ENCODE results near the gene MTFP1. TPM values are rescaled to one million over a fixed set of nuclear protein-coding genes. Genes with fewer than 3 reads are reported as not detected.
"Not testable (repeated sequence)": the region's sequence is repeated elsewhere in the genome, so short reads cannot be mapped to it uniquely, and the experiment has no call there.

MTFP1 gene
- total RNA-seq, 1 experiment from 2014 or later: 47.0 TPM

DNA sequence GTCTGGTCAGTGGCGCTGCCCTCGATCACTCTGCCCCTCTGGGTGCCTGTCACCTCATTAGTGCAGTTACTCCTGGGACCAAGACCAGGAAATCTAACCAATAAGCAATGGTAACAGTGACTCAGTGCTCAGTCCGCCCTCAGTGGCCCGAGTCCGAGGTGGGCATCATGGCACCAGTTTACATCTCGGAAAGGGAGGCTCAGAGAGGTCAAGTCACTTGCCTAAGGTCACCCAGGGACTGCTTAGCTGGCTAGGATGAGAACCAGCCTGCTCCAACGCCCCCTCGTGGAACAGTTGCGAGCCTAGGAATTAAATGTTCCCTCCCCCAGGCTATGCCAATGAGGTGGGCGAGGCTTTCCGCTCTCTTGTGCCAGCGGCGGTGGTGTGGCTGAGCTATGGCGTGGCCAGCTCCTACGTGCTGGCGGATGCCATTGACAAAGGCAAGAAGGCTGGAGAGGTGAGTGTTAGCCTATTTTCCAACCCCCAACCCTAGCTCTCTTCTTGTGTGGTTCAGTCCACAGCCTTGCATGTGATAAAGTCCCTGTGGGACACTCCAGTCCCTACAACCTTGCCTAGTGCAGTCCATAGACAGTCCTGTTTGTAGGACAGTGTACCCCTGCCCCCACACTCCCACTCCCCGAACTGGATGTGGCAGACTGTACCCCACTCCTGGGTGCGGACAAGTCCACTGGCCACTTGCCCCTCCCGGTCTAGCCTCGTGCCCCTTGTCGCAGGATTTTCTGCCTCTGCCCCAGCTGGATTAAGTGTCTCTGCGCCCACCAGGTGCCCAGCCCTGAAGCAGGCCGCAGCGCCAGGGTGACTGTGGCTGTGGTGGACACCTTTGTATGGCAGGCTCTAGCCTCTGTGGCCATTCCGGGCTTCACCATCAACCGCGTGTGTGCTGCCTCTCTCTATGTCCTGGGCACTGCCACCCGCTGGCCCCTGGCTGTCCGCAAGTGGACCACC lies 1.1 kb downstream of the MTFP1 start:
- DNase-seq (ENCODE audit: low spot score): peak; percentile 86

DNA sequence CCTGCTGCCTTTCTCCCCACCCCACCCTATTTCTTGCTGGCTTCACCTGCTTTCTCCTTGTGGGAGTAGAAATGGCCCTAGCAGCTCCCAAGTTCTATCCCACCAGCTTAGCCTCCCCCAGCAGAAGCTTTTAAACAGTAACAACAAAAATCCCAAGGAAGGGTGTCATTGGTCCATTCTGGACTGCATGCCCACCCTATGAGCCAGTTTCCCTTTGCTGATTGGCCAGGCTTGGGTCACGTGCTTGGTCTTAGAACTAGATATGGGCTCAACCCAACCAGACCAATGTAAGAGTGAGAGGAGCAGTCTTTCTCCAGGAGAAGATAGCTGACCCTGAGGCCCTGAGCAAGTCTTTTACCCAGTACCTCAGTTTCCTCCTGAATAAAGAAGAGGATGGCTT lies 2.3 kb downstream of the MTFP1 start:
- DNase-seq (ENCODE audit: low spot score): no peak

GRCh38 chr22:30429887-30430286 lies 4.3 kb downstream of the MTFP1 start:
- DNase-seq (ENCODE audit: low spot score): no peak

GRCh38 chr22:30430933-30431332 lies 5.4 kb downstream of the MTFP1 start:
- DNase-seq (ENCODE audit: low spot score): no peak

GRCh38 chr22:30432096-30432495 lies 6.5 kb downstream of the MTFP1 start:
- no peak for DNase-seq (ENCODE audit: low spot score)

DNA sequence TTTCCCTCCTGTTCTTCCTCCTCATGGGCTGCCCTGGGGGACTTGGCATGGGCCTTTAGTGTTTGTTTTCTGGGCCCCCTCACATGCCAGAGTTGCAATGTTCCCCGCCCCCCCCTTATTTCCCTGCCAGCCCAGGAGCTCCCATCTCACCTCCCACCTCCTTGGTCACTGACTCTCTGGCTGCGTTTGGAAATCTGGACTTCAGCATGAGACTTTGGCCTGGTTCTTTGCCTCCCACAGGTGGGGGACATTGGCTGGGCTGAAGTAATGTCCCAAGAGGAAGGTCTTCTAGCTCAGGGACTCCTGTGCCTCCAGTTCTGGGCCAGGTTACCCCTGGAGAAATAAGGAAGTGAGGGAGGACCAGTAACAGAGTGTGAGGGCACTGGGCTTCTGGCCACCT lies 7.0 kb downstream of the MTFP1 start:
- no peak for DNase-seq (ENCODE audit: low spot score)

GRCh38 chr22:30433227-30433626 lies 7.7 kb downstream of the MTFP1 start:
- no peak for DNase-seq (ENCODE audit: low spot score)

DNA sequence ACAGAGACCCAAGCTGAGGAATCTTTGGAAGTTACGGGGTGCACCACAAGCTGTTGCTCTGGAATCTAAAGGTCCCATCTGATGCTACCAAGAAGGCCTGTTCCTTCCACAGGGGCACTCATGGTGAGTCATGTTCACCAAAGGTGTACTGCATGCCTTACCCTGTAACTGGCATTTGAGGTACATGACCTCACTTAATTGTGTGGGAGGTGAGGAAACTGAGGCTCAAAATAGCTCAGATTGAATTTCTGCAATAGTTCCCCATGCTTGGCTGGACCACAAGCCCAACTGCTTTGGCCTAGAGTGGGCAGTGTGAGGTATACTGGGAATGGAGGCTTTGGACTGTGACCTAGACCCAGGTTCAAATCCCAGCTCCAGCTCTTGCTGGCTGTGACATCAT lies 8.2 kb downstream of the MTFP1 start:
- DNase-seq (ENCODE audit: low spot score): no peak

- no peak for DNase-seq (ENCODE audit: low spot score)
Measured at GRCh38 chr22:30434843-30435242, 9.3 kb downstream of the MTFP1 start.

DNA sequence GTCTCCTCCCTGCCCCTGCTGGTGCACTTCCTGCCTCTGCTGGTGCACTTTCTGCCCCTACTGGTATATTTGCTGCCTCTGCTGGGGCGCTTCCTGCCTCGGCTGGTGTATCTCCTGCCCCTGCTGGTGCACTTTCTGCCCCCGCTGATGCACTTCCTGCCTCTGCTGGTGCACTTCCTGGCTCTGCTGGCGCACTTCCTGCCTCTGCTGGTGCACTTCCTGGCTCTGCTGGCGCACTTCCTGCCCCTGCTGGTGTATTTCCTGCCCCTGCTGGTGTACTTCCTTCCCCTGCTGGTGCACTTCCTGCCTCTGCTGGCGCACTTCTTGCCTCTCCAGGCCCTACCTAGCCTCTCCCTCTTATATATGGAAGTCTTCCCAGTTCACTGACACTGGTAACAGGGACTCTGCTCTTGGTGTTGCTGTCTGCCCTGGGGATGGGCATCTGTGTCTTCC lies 10.1 kb downstream of the MTFP1 start:
- DNase-seq (ENCODE audit: low spot score): no peak

GRCh38 chr22:30436196-30436595 lies 10.6 kb downstream of the MTFP1 start:
- no peak for DNase-seq (ENCODE audit: low spot score)

DNA sequence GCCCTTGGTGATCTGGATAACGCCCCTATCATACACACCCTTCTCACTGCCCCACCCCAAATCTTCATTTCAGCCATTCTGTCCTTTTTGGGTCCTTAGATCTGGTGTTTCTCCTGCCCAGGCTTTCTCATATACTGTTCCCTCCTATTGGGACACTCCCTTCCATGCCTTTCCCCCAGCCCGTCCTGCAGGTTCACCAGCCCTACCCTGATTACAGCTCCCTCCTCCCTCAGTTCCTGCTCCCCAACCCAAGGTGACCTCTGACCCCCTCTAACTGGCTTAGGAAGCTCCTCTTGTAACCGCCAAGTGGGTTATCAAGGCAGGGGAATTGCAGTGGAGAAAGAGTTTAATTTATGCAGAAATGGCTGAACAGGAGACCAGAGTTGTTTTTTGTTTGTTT lies 13.0 kb downstream of the MTFP1 start:
- DNase-seq (ENCODE audit: low spot score): no peak

- no peak for DNase-seq (ENCODE audit: low spot score)
Measured at GRCh38 chr22:30439226-30439625, 13.7 kb downstream of the MTFP1 start.

GRCh38 chr22:30439836-30440235 lies 14.3 kb downstream of the MTFP1 start:
- no peak for DNase-seq (ENCODE audit: low spot score)

DNA sequence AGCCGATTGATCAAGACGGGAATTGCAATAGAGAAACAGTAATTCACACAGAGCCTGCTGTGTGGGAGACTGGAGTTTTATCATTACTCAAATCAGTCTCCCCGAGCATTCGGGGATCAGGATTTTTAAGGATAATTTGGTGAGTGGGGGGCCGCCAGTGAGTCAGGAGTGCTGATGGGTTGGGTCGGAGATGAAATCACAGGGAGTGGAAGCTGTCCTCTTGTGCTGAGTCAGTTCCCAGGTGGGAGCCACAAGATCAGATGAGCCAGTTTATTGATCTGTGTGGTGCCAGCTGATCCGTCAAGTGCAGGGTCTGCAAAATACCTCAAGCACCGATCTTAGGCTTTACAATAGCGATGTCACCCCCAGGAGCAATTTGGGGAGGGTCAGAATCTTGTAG lies 15.5 kb downstream of the MTFP1 start:
- DNase-seq (ENCODE audit: low spot score): no peak

- DNase-seq (ENCODE audit: low spot score): no peak
Measured at GRCh38 chr22:30444632-30445437, 19.3 kb downstream of the MTFP1 start.

- no peak for DNase-seq (ENCODE audit: low spot score)
Measured at GRCh38 chr22:30445438-30446145, 20.0 kb downstream of the MTFP1 start.

- DNase-seq (ENCODE audit: low spot score): no peak
Measured at GRCh38 chr22:30447656-30448055, 22.1 kb downstream of the MTFP1 start.

GRCh38 chr22:30451488-30451887 lies 25.9 kb downstream of the MTFP1 start:
- not testable (repeated sequence) for DNase-seq (ENCODE audit: low spot score)

DNA sequence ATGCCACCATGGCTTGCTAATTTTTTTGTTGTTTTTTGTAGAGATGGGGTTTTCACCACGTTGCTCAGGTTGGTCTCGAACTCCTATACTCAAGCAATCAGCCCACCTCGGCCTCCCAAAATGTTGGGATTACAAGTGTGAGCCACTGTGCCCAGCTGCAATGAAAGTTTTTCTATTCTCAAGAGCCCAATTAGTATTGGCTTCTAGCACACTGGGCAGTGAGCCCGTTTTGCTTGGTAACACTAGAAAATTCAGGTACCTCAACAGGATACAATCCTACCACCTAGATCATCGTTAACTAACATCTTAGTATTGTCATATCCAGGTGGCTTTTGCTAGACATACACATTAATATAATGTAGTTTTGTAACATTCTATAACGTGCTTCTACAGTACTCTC lies 27.3 kb downstream of the MTFP1 start:
- no peak for DNase-seq (ENCODE audit: low spot score)

DNA sequence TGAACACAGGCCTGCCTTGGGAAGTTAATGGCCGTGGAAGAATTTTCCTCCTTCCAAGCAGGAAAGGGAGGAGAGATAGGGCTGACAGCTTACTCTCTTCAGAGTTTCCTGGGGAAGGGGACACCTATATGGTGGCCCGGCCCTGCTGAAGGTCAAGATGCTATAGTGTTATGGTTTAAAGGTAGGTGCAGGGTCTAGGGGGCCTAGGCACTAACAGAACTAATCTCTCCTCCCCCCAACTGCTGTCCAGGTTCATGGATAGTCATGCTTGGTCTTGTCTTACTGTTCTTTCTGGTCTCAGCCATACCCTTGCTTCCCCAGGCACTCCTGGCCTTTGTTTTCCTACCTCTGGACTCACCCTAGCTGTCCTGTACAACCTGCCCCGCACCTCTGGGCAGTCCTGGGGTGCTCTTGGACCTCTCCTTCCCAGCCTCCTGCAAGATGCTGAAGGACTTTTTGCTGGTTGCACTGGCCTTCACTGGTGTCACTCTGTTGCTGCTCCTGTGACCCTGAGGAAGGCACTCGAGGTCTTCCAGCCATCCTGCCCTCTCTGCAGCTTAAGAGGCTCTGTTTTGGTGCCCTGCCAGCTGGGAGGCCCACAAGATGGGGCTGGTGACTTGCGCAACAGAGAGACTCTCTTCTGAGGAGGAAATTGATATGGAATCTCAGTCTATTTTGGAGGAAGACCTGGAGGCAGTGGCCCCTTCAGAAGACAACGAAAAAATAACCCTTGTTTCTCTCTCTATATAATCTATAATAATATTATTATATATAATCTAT lies 28.4 kb downstream of the MTFP1 start:
- no peak for DNase-seq (ENCODE audit: low spot score)

All from H4 (cell line).